Ramos (cell line): ENCODE results near the gene ALG12.

Experiments used
- in situ Hi-C: fragments of 300-500 bp; cut with MboI; formaldehyde crosslinking; loops from one replicate; pipeline ENCODE4 v1.14.3; 2022; ENCODE audit warnings: low sequenced_read_pairs; ENCODE audit not compliant: unreplicated experiment

Gene ALG12

GRCh38 chr22:49933236-49934159 lies 15.3 kb upstream of the ALG12 start:
- in situ Hi-C loops, result loop anchor here (5.0 kb wide), 2 partner anchors 99 to 279 kb away; no protein-coding TSS in a partner anchor

- in situ Hi-C loops, result loop anchor here (5.0 kb wide), 2 partner anchors 101 to 281 kb away; no protein-coding TSS in a partner anchor
Observed at GRCh38 chr22:49930596-49931412, 12.6 kb upstream of the ALG12 start.

GRCh38 chr22:49929994-49930575 lies 11.8 kb upstream of the ALG12 start:
- in situ Hi-C loops, result loop anchor here (5.0 kb wide), 2 partner anchors 102 to 282 kb away; no protein-coding TSS in a partner anchor

- in situ Hi-C loops, result no loop called here
Observed at GRCh38 chr22:49929211-49929979, 11.2 kb upstream of the ALG12 start.

GRCh38 chr22:49928555-49929210 lies 10.4 kb upstream of the ALG12 start:
- in situ Hi-C loops, result no loop called here

- in situ Hi-C loops, result no loop called here
Observed at GRCh38 chr22:49928185-49928495, 9.9 kb upstream of the ALG12 start.

- in situ Hi-C loops, result no loop called here
Observed at GRCh38 chr22:49927483-49928184, 9.4 kb upstream of the ALG12 start.

GRCh38 chr22:49926916-49927315 lies 8.7 kb upstream of the ALG12 start:
- in situ Hi-C loops, result no loop called here

- in situ Hi-C loops, result no loop called here
Observed at GRCh38 chr22:49925525-49926128, 7.4 kb upstream of the ALG12 start.

- in situ Hi-C loops, result no loop called here
Observed at GRCh38 chr22:49924113-49924833, 6.0 kb upstream of the ALG12 start.

- in situ Hi-C loops, result no loop called here
Observed at GRCh38 chr22:49923445-49923844, 5.2 kb upstream of the ALG12 start.

GRCh38 chr22:49922926-49923325 lies 4.7 kb upstream of the ALG12 start:
- in situ Hi-C loops, result no loop called here

GRCh38 chr22:49922484-49922883 lies 4.2 kb upstream of the ALG12 start:
- in situ Hi-C loops, result no loop called here

- in situ Hi-C loops, result no loop called here
Observed at GRCh38 chr22:49921508-49922278, 3.5 kb upstream of the ALG12 start.

- in situ Hi-C loops, result no loop called here
Observed at GRCh38 chr22:49920859-49921258, 2.6 kb upstream of the ALG12 start.

GRCh38 chr22:49918911-49919881 lies 958 bp upstream of the ALG12 start:
- in situ Hi-C loops, result no loop called here
